Neural crest cell (in vitro differentiated cells): ENCODE results near the gene EXOC4. TPM values are rescaled to one million over a fixed set of nuclear protein-coding genes. Genes with fewer than 3 reads are reported as not detected.

ENCODE experiments used
- DNase-seq: peaks from one replicate; pipeline ENCODE4 v3.0.0; 2021; ENCODE audit warnings: low read depth, mixed read lengths, low spot score
- H3K27ac Mint-ChIP-seq: one replicate; pipeline ENCODE4 v1.8.0; 2021; ENCODE audit warnings: mild to moderate bottlenecking, mixed read lengths; ENCODE audit not compliant: unreplicated experiment
- H3K27me3 Mint-ChIP-seq: 2 replicates; pipeline ENCODE4 v1.8.0; 2021; ENCODE audit warnings: low read depth, mild to moderate bottlenecking, mixed read lengths
- H3K36me3 Mint-ChIP-seq: 2 replicates; pipeline ENCODE4 v1.8.0; 2021; ENCODE audit warnings: low read depth, mild to moderate bottlenecking, mixed read lengths
- H3K4me1 Mint-ChIP-seq: 2 replicates; pipeline ENCODE4 v1.8.0; 2021; ENCODE audit warnings: mixed read lengths
- H3K4me3 Mint-ChIP-seq: one replicate; pipeline ENCODE4 v1.8.0; 2021; ENCODE audit warnings: mild to moderate bottlenecking, mixed read lengths
- H3K9me3 Mint-ChIP-seq: 2 replicates; pipeline ENCODE4 v1.8.0; 2021; ENCODE audit warnings: mixed read lengths
- total RNA-seq: library from RNA; stranded (reverse); gene quantifications from 2 replicates; pipeline ENCODE4 v1.2.1, GENCODE V29; 2021
- TF ChIP-seq, protein P1 (sequence below): fragments of 200-600 bp; sonication (generic); conservative IDR thresholded peaks from 2 replicates; pipeline ENCODE4 v1.5.0; 2021; ENCODE audit warnings: antibody characterized with exemption, mild to moderate bottlenecking

The EXOC4 gene
- total RNA-seq, 1 donor from 2014 or later: 79.7 TPM

DNA sequence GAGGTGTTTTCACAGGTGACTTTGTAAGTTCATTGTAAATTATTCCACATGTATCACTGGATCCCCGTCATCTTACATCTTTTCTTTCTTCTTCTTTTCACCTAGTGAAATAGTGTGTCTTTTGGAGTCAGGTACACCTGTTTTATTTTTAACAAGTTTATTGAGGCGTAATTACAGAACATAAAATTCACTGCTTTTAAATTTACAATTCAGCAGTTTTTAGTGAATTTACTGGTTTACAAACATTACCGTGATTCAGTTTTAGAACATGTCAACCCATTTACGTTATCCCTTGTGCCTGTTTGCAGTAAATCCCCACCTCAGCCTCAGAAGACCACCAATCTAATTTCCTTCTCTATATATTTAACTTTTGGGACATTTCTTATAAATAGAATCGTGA, 256.9 kb downstream of the EXOC4 start:
- peaks cover 3% of the 10 kb centered on the region for H3K36me3 Mint-ChIP-seq
- DNase-seq: no peak
- no peak overlapping the region for H3K4me3 Mint-ChIP-seq
- H3K27me3 Mint-ChIP-seq: no peaks in the 10 kb centered on the region
- H3K4me1 Mint-ChIP-seq: no peaks in the 10 kb centered on the region
- no peak overlapping the region for H3K27ac Mint-ChIP-seq
- H3K9me3 Mint-ChIP-seq: peaks cover 2% of the 10 kb centered on the region
- TF ChIP-seq, protein P1, sequence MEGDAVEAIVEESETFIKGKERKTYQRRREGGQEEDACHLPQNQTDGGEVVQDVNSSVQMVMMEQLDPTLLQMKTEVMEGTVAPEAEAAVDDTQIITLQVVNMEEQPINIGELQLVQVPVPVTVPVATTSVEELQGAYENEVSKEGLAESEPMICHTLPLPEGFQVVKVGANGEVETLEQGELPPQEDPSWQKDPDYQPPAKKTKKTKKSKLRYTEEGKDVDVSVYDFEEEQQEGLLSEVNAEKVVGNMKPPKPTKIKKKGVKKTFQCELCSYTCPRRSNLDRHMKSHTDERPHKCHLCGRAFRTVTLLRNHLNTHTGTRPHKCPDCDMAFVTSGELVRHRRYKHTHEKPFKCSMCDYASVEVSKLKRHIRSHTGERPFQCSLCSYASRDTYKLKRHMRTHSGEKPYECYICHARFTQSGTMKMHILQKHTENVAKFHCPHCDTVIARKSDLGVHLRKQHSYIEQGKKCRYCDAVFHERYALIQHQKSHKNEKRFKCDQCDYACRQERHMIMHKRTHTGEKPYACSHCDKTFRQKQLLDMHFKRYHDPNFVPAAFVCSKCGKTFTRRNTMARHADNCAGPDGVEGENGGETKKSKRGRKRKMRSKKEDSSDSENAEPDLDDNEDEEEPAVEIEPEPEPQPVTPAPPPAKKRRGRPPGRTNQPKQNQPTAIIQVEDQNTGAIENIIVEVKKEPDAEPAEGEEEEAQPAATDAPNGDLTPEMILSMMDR: no peak

DNA sequence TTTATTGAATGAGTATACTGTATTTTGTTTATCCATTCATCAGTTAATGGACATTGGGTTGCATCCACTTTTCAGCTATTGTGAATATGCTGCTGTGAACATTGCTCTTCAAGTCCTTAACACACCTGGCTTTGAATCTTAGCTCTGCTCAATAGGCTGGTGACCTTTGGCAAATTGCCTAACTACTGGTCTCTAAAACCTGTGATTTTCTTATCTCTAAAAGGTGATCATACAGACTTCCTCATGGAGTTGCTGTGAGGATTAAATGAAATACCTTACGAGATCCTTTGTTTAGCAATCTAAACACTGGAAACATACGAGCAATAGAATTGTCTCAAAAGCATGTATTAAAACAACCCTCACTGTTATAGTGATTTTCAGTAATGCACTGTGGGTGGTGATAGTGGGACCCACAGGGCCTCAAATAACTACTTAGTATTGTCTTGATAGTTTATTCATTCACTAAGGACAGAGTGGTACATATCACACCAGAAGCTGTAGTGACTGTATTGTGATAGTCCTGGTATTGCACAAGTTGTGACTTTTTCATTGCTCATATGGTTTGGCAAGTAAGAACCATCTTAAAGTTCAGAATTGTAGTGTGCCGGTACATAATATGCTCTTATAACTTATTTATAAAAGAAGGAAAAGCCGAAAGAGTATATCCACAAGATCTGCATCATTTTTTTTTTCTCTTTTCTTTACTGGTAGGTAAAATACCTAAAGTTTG, 257.6 kb downstream of the EXOC4 start:
- Mint-ChIP-seq H3K4me3 (no peak overlapping the region), H3K36me3 (peaks cover 3% of the 10 kb centered on the region), H3K27ac (no peak overlapping the region), H3K27me3 (no peaks in the 10 kb centered on the region), H3K4me1 (no peaks in the 10 kb centered on the region), H3K9me3 (peaks cover 2% of the 10 kb centered on the region)
- TF ChIP-seq, protein P1: no peak
- DNase-seq: no peak

DNA sequence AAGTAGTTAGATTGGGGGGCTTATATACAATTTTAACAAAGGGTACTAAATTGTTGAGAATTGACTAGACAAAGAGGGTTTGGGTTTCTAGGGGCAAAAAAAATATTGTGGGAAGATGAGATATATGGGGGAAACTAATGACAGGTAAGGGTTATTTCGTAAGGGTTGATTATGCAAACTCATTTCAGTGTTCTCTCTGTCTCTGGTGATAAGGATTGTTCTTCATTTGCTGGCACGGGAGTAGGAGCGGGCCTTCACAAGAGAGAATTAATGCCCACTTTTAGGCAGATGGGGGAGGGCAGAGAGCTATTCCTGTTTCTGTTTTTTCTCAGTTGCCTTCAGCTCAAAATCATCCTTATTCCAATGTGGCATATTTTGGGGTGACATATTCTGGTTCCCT, 258.4 kb downstream of the EXOC4 start:
- no peaks in the 10 kb centered on the region for H3K4me1 Mint-ChIP-seq
- peaks cover 4% of the 10 kb centered on the region for H3K36me3 Mint-ChIP-seq
- no peak overlapping the region for H3K27ac Mint-ChIP-seq
- H3K4me3 Mint-ChIP-seq: no peak overlapping the region
- no peaks in the 10 kb centered on the region for H3K27me3 Mint-ChIP-seq
- peaks cover 2% of the 10 kb centered on the region for H3K9me3 Mint-ChIP-seq
- DNase-seq: no peak
- TF ChIP-seq, protein P1: no peak

DNA sequence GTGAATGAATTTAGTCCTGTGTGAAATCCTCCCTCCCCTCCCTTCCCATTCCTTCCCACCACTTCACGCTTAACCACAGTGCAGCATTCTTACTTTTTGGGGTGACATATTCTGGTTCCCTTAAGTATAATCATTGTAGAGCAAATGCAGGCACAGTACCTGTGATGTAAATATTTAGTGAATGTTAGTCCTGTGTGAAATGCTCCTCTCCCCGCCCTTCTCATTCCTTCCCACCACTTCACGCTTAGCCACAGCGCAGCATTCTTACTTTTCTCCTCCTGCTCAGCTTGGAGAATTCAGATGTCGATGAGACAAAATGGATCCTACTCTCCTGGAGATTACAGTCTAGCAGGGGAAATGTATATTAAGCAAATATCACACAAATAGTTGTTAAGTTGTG, 258.8 kb downstream of the EXOC4 start:
- Mint-ChIP-seq H3K4me1 (no peaks in the 10 kb centered on the region), H3K27ac (no peak overlapping the region), H3K9me3 (peaks cover 2% of the 10 kb centered on the region), H3K36me3 (peaks cover 6% of the 10 kb centered on the region), H3K27me3 (no peaks in the 10 kb centered on the region), H3K4me3 (no peak overlapping the region)
- DNase-seq: no peak
- TF ChIP-seq, protein P1: no peak

DNA sequence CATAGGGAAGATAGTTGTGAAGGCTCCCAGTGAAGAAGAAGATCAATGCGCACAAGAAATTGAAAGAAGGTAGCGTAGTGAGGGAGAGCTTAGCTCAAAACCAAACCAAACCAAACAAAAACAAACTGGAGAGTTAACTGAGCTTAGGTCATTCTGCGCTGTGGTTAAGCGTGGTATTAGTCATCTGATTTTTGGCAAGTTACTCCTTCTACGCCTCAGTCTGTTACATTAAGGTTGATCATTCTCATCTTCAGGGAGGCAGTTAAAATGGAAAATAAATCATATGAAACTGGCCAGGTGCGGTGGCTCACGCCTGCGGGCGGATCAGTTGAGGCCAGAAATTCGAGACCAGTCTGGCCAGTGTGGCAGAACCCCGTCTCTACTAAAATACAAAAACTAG, 259.7 kb downstream of the EXOC4 start:
- TF ChIP-seq, protein P1: no peak
- H3K4me3 Mint-ChIP-seq: no peak overlapping the region
- DNase-seq: no peak
- no peaks in the 10 kb centered on the region for H3K27me3 Mint-ChIP-seq
- peaks cover 2% of the 10 kb centered on the region for H3K9me3 Mint-ChIP-seq
- H3K27ac Mint-ChIP-seq: no peak overlapping the region
- peaks cover 6% of the 10 kb centered on the region for H3K36me3 Mint-ChIP-seq
- no peaks in the 10 kb centered on the region for H3K4me1 Mint-ChIP-seq
